Esophagus (tissue), 2 donors: ENCODE data around the gene HORMAD2. TPM values are rescaled to one million over a fixed set of nuclear protein-coding genes. Genes with fewer than 3 reads are reported as not detected.
A peak's percentile ranks its signal among the peaks of the same experiment; 100 is the strongest.
"Not testable (repeated sequence)": the region's sequence is repeated elsewhere in the genome, so short reads cannot be mapped to it uniquely, and the experiment has no call there.

ENCODE experiments used
- H3K27ac ChIP-seq, 2 donors: one replicate each; pipeline ENCODE4 v1.5.1; 2013; ENCODE audit warnings: low read depth in 2 of 2, mild to moderate bottlenecking in 2 of 2, inconsistent platforms in 1 of 2, low read length in 1 of 2, moderate library complexity in 1 of 2
- H3K27me3 ChIP-seq, 2 donors: one replicate each; pipeline ENCODE4 v1.6.1; 2013; ENCODE audit warnings: low read length in 2 of 2, control low read depth in 1 of 2, mild to moderate bottlenecking in 1 of 2; ENCODE audit not compliant: insufficient read depth in 2 of 2, control insufficient read depth in 1 of 2
- H3K36me3 ChIP-seq, 2 donors: one replicate each; pipeline ENCODE4 v1.6.1; 2013; ENCODE audit warnings: low read length in 1 of 2; ENCODE audit not compliant: control insufficient read depth in 2 of 2, insufficient read depth in 2 of 2
- H3K4me1 ChIP-seq, 2 donors: one replicate each; pipeline ENCODE4 v1.6.1; 2013; ENCODE audit warnings: low read length in 1 of 2; ENCODE audit not compliant: control insufficient read depth in 2 of 2, insufficient read depth in 2 of 2
- H3K4me3 ChIP-seq, 2 donors: one replicate each; pipeline ENCODE4 v1.5.1; 2013; ENCODE audit warnings: low read length in 2 of 2, mild to moderate bottlenecking in 2 of 2, low read depth in 1 of 2, moderate library complexity in 1 of 2
- H3K9me3 ChIP-seq, 2 donors: one replicate each; pipeline ENCODE4 v1.6.1; 2013; ENCODE audit warnings: mild to moderate bottlenecking in 2 of 2, low read depth in 1 of 2, low read length in 1 of 2, moderate library complexity in 1 of 2; ENCODE audit not compliant: control insufficient read depth in 2 of 2, insufficient read depth in 1 of 2
- WGBS, 2 donors: extraction: QIAGEN DNeasy Blood & Tissue Kit; methylation state at CpG; one replicate each; pipeline ENCODE4 v1.1.7; 2013; 5-methylcytosine and 5-hydroxymethylcytosine counted together
- polyA plus RNA-seq, 2 donors: library from polyadenylated mRNA; stranded (reverse); fragments of 200-250 nt; gene quantifications; one replicate each; pipeline ENCODE4 v1.2.3, GENCODE V29; 2013
- donor health status: healthy with polysubstance abuse.
- donor health status: Bipolar disorder and iron deficiency.

Gene HORMAD2
- polyA plus RNA-seq, 2 donors, result not detected

DNA sequence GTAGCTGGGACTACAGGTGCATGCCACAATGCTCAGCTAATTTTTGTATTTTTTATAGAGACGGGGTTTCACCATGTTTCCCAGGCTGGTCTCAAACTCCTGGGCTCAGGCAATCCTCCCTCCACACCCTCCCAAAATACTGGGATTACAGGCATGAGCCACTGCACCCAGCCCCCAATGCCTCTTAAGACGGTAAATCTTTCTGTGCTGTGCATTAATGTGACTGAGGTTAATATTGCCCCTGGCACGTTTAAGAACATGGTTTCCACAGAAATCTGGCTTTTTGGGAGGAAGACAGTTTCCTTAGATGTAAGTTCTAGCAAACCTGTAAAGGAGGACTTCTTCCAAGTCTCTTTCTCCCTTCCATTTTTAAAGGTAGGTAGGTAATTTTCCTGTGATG, 6.1 kb upstream of the HORMAD2 start:
- Histone ChIP-seq H3K9me3 (no peaks in the 10 kb centered on the region), H3K27ac (no peak overlapping the region), H3K4me3 (no peak overlapping the region), H3K4me1 (no peaks in the 10 kb centered on the region), H3K27me3 (no peaks in the 10 kb centered on the region), H3K36me3 (no peaks in the 10 kb centered on the region)
- 69 to 70% methylated on average over 3 of the region's 3 CpGs for WGBS, 2 donors

DNA sequence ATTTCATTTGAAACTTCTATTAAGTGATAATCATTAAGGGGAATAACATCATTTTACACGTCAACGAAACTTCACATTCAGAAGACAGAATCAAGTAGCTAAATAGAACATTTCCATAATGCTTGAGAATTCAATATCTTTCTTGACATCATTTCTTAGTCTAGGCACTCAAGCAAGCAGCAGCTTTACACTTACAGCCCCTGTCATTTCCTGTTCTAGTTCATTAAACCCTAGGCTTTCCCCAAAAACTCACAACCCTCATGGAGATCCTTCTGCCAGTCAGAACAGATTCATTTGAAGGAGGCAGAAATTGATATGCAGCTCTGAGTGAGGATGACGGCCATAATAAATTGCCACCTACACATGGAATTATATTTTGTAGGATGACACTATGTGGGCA, 5.3 kb upstream of the HORMAD2 start:
- Histone ChIP-seq H3K4me1 (no peaks in the 10 kb centered on the region), H3K4me3 (no peak overlapping the region), H3K27me3 (no peaks in the 10 kb centered on the region), H3K9me3 (no peaks in the 10 kb centered on the region), H3K27ac (no peak overlapping the region), H3K36me3 (no peaks in the 10 kb centered on the region)
- WGBS, 2 donors, result 90 to 93% methylated on average over 3 of the region's 3 CpGs

DNA sequence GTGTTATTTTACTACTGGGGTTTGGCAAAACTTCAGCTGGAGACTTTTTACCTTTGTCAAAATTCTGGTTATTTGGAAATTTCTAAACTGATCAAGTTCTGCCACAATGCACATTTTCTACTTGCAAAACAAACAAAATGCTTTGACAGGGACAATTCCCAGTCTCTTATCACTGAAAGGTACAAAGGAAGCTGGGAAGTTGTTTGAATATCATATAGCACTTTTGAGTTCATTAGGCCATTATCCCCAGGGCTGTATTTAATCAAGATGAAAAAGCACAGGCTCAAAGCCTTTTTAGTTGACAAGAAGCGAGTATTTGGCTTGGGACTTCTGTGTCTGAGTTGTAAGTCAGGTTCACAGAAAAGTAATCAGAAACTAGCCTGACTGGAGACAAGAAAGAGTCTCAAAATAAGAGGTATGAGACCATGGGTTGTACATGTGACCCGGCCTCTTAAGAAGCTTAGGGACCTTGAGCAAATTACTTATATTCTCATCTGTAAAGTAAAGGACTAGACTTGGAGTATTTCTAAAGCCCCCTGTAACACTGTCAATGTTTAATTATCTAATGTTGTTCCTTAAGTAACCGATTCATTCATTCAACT, 2.9 kb upstream of the HORMAD2 start:
- no peaks in the 10 kb centered on the region for H3K4me1 ChIP-seq
- H3K36me3 ChIP-seq, result no peaks in the 10 kb centered on the region
- H3K9me3 ChIP-seq, result no peaks in the 10 kb centered on the region
- H3K4me3 ChIP-seq, result no peak overlapping the region
- no peak overlapping the region for H3K27ac ChIP-seq
- H3K27me3 ChIP-seq, result no peaks in the 10 kb centered on the region
- WGBS, 2 donors, result 75 to 82% methylated on average over 3 of the region's 3 CpGs

DNA sequence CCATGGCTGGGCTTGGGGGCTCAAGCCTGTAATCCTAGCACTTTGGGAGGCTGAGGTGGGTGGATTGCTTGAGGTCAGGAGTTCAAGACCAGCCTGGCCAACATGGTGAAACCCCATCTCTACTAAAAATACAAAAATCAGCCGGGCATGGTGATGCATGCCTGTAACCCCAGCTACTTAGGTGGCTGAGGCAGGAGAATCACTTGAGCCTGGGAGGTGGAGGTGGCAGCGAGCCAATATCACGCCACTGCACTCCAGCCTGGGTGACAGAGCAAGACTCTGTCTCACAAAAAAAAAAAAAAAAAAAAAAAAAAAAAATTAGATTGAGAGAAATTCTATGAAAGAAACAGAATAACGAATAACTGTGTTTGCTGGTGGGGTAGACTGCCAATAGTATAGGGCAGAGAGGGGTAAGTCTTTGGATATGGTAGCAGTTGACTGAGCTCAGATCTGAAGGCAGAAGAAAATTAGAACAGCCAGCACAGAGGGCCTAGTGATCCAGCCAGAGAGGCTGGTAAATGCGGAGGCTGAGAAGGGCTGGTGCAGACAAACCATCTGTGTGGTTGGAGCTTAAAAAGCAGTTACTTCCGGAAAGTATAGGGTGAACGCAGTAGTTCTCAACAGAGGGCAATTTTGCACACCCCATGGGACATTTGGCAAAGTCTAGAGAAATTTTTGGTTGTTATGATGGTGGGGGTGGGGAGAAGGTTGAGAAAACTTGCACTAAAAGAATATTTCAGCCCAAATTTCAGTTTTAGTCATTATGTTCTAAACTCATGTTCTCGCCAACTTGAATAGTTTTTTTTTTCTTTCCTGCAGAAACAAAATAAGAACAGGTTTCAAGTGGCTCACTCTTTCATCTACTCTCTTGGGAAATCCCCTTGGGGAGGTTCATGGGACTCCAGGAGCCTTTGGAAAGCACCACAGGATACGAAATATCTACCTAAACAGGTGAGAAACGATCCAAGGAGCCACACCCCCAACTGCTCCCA, 1.6 kb upstream of the HORMAD2 start:
- 48 to 61% methylated on average over 10 of the region's 10 CpGs for WGBS, 2 donors
- Histone ChIP-seq H3K9me3 (no peaks in the 10 kb centered on the region), H3K36me3 (no peaks in the 10 kb centered on the region), H3K4me3 (no peak overlapping the region), H3K27me3 (no peaks in the 10 kb centered on the region), H3K4me1 (no peaks in the 10 kb centered on the region), H3K27ac (no peak overlapping the region)

DNA sequence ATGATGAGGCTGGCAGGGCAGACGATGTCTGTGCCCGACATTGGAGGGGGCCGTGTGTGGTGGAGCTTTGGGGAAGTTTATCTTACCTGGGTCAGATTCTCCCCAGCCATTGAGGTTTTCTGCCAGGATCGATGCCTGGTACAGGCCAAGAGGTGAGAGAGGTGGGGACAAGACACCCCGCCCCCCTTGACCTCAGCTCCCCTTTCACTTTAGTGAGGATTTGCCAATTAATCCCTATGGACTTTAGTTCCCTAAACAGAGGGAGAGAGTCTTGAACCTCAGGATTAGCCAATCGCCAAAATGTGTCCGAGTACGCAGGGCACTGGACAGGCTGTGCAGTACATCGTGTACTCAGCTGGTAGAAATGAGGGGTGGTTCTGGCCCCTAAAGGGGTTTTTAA, 541 bp downstream of the HORMAD2 start:
- Histone ChIP-seq H3K36me3 (no peaks in the 10 kb centered on the region), H3K4me1 (no peaks in the 10 kb centered on the region)
- 88 to 92% methylated on average over 9 of the region's 9 CpGs for WGBS, 2 donors

DNA sequence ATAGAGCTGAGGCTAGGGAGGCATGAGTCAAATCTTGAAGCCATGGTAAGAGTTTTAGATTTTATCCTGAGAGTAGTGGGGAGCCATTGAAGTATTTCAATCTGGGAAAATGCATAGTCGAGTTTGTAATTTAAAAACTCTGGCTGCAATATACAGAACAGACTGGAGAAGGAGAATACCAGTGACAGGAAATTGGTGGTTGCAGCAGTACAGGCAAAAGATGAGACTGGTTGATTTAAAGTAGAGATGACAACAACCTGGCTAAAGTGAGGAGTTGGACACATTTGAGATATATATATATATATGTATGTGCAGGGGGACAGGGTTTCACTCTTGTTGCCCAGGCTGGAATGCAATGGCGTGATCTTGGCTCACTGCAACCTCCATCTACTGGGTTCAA, 6.2 kb downstream of the HORMAD2 start:
- Histone ChIP-seq H3K9me3 (no peaks in the 10 kb centered on the region), H3K36me3 (no peaks in the 10 kb centered on the region), H3K4me1 (no peaks in the 10 kb centered on the region), H3K27me3 (no peaks in the 10 kb centered on the region), H3K27ac (no peak overlapping the region), H3K4me3 (no peak overlapping the region)
- WGBS, 2 donors, result 75 to 81% methylated on average over 2 of the region's 2 CpGs

More for the DNA sequence above, 541 bp downstream of the HORMAD2 start:
- no peak overlapping the region for H3K27ac ChIP-seq
- H3K27me3 ChIP-seq, result no peaks in the 10 kb centered on the region
- no peaks in the 10 kb centered on the region for H3K9me3 ChIP-seq
- H3K4me3 ChIP-seq, result no peak overlapping the region

DNA sequence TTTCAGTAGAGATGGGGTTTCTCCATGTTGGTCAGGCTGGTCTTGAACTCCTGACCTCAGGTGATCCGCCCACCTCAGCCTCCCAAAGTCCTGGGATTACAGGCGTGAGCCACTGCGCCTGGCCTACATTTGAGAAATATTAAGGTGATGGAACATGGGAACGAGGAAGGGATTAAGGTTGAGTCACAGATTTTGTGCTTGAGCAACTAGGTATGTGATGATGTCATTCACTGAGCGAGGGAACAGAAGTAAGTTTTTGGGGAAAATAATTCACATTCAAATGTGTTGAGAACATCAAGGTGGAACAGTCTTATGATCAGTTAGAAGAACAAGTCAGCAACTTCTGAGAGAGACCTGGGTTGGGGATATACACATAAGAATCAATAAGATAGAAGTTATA, 6.8 kb downstream of the HORMAD2 start:
- not testable (repeated sequence) for H3K9me3 ChIP-seq, H3K36me3 ChIP-seq, H3K27me3 ChIP-seq, H3K4me1 ChIP-seq, H3K4me3 ChIP-seq
- peak overlapping the region in 1 of 2 donors; percentile 21 for H3K27ac ChIP-seq
- 51 to 74% methylated on average over 5 of the region's 5 CpGs for WGBS, 2 donors

DNA sequence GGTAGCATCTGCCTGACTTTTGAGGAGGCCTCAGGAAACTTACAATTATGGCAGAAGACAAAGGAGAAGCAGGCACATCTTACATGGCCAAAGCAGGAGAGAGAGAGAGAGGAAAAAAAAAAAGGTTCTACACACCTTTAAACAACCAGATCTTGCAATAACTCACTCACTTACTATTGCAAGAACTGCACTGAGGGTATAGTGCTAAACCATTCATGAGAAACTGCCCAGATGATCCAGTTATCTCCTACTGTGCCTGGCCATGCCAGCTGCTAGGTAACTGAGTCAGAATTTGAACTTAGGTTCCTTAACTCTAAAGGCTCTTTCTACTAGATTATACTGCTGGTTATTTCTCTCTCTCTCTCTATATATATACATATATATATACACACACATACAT, 7.3 kb downstream of the HORMAD2 start:
- Histone ChIP-seq H3K27me3 (no peaks in the 10 kb centered on the region), H3K36me3 (no peaks in the 10 kb centered on the region), H3K9me3 (no peaks in the 10 kb centered on the region), H3K4me3 (no peak overlapping the region), H3K27ac (peak overlapping the region; percentile 21 to 31), H3K4me1 (no peaks in the 10 kb centered on the region)

DNA sequence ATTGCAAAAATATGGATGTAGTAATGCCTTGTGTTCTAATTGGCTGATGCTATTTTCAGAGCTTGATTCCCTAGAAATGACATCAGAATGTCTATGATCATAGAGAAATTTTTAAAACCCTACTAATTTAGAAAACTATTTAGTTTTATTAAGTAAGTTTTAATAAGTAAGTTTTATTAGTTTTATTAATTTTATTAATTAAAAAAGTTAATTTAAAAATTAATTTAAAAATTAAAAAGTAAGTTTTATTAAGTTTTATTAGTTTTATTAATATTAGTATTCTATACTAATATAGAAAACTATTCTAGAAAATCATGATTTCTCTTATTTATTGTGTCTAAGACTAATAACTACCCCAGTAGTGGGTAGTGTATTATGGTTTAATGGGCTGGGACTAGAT, 8.2 kb downstream of the HORMAD2 start:
- Histone ChIP-seq H3K27ac (no peak overlapping the region), H3K27me3 (no peaks in the 10 kb centered on the region), H3K4me3 (no peak overlapping the region), H3K9me3 (no peaks in the 10 kb centered on the region), H3K36me3 (no peaks in the 10 kb centered on the region), H3K4me1 (no peaks in the 10 kb centered on the region)

DNA sequence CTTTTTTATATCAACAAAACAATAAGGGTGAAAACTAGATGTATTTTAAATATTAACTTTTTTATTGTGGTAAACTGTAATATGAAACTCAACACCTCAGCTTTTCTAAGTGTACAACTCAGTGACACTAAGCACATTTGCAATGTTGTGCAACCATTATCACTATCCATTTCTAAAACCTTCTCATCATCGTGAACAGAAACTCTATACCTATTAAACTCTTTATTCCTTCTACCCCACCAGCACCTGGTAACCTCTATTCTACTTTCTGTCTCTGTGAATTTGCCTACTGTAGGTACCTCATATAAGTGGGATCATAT, 9.4 kb downstream of the HORMAD2 start:
- WGBS, 2 donors, result 58 to 63% methylated on average over 1 of the region's 1 CpG
- no peak overlapping the region for H3K4me3 ChIP-seq
- H3K27ac ChIP-seq, result no peak overlapping the region
- H3K4me1 ChIP-seq, result no peaks in the 10 kb centered on the region
- H3K27me3 ChIP-seq, result no peaks in the 10 kb centered on the region
- H3K9me3 ChIP-seq, result no peaks in the 10 kb centered on the region
- H3K36me3 ChIP-seq, result no peaks in the 10 kb centered on the region
